GM18867 (cell line): ENCODE results near the gene ZDHHC14.

Experiments
- ATAC-seq: cut with Tn5 transposase; IDR thresholded peaks from one replicate; pipeline ENCODE4 v1.9.1; 2021; ENCODE audit warnings: mild to moderate bottlenecking, moderate library complexity; ENCODE audit not compliant: unreplicated experiment

The ZDHHC14 gene

GRCh38 chr6:157724960-157725741 is 344.2 kb downstream of the ZDHHC14 start:
- ATAC-seq = no peak

- ATAC-seq = no peak
Observed at GRCh38 chr6:157725836-157726235, 344.8 kb downstream of the ZDHHC14 start.

DNA sequence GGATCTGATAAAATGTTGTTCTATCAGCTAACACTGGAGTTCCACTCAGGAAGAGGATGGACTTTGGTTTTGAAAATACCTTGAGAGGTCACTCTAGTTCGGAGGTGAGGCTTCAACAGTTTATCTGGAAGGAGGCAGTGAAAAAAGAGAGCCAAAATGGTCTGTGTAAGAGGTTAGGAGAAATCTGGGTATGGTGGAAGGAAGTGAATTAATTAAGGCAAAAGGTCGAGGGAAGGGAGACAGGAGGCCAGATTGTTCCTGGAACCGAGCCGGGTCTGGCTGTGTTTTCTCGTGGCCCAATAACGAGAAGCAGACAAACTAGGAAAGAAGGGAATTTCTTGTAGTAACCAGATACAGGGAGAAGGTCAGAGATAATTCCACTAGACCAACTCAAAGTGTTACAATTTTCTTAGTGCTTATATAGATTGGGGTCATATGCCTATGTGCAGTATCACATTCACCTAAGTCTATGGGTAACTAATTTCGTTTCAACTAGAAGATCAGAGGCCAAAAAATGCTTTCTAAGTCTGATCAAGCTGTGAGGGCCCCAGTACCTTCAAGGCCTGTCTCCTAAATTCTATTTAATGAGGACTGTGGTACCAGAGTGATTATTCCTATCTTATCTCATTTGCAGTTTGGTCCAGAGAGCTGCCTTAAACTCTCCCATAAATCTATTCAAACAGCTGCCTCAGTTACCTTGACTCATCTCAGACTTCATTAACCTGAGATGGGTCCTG is 346.1 kb downstream of the ZDHHC14 start:
- ATAC-seq = no peak
